Activated CD4-positive, alpha-beta T cell treated with anti-CD3 and anti-CD28 coated beads, Interleukin-2, Interleukin-6, amounts not matched to agents 100 ng/mL and 50 ng/mL, durations not matched to agents 16 hours and 8 hours (primary cell): ENCODE data around the gene RAB23.

Source experiments
- DNase-seq: peaks from one replicate; pipeline ENCODE4 v3.0.0-alpha.2; 2020

RAB23 gene

DNA sequence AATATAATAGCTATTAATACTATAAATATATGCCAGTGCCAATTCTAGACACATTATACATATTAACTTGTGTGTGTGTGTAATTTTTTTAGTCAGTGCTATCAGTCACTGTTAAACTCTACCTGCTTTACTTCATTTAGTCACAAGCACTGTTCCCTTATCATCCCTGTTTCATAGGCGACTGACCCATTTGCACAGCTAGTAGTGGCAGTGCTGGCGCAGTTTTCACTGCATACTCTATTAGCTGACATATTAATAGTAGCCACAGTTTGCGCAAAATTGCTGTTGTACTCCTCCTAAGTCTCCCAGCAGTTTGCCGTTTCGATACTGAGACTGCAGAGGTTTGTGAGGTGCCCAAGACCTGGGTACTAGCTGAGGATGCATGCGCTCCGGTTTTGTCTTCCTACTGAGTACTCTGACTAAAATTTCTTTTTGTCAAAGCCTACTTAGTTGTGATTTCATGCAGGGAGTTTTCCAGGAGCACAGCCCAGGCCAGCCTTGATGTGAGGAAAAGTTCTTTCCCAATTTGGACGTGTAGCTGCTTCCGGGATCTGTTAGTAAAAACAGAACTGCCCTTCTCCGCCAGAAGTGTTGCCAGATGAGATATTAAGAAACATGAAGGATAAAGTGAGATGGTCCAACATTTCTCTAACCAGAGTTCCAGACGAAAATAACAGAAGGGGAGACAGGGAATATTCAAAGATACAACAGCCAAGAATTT lies 44.4 kb downstream of the RAB23 start:
- DNase-seq: no peak

- no peak for DNase-seq
Measured at GRCh38 chr6:57174511-57174907, 47.6 kb downstream of the RAB23 start.

DNA sequence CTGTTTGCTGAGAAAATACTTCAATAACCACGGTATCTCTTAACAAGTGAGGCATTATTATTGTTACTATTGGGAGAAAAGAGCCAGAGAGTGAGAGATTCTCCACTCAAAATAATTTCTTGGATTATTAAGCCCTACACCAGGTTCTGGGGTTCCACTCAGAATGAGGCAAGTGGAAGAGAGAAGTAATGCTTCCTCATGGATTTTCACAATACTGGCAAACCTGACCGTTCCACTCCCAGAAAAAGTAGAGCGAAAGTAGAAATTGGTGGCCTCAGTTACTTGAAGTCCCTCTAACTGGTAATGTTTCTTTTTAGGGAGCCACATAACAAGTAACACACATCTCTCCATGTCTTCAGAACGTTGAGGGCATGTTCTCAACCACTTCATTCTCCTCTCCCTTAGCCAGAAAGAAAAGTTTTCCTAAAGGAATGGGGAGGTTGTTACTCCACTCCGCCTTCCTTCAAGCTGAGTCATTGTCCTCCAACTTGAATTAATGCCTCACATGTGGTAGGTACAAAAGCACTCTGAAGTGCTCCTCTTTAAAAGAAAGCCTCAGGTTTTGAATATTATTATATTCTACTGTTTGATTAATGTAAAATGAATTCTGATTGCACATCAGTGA lies 48.1 kb downstream of the RAB23 start:
- peak; percentile 12 for DNase-seq

GRCh38 chr6:57173056-57173885 lies 48.8 kb downstream of the RAB23 start:
- DNase-seq: peak; percentile 48

DNA sequence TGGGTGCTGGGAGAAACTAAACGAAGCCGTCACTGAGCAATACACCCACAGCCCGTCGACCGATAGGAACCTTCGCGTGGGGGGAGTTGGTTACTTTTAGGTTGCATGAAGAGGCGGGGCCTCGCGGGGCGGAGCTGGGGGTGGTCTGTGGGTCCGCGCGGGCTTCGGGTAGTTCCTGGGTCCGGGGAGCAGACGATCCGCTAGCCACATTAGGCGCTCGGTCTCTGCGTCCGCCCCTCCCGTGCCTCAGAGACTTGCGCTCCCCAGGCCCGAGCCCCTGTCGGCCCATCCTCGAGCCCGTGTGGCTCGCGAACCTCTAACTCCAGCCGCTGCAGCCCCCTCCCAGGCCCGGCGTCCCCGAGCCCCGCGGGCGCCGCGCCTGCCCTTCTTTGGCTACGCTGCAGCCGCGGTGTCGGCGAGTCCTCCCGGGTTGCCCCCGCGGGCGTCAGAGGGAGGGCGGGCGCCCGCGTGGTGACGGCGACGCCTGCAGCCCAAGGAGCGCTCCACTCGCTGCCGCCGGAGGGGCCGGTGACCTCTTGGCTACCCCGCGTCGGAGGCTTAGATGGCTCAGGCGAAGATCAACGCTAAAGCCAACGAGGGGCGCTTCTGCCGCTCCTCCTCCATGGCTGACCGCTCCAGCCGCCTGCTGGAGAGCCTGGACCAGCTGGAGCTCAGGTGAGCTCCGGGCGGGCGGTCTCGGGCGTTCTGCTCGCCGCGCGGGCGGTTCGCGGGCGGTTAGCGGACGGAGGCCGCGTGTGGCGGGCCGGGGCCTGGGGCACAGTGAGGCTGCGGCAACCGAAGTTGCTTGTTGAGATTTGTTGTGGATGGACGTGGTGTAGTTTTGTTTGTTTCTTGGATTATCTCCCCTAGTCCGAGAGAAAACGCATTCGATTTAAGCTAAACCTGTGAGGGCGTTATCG lies 49.7 kb downstream of the RAB23 start, which contains the start of gene BAG2:
Gene BAG2 (plus strand): TSS at position 191 of the 920 bp plus-strand sequence. CDS start 372 bp downstream, at position 563.
- peak; percentile 95 for DNase-seq

- no peak for DNase-seq
Measured at GRCh38 chr6:57165080-57165479, 57.0 kb downstream of the RAB23 start.

DNA sequence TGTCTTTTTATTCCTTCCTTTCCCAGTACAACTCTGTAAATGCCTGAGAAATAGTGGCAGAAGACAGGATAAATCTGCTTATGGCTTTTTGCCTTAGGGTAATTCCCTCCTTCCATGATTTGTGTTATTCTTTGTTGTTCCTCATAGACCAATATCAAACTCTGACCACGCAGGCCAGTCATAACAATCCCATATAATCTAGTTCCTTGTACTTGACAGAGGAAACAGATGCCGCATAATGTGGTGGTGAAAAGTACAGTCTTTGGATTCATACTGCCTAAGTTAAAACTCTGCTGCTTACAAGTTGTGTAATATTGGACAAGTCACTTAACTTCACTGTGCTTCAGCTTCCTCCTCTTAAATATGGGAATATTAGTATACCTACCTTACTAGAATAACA lies 58.2 kb downstream of the RAB23 start:
- no peak for DNase-seq

DNA sequence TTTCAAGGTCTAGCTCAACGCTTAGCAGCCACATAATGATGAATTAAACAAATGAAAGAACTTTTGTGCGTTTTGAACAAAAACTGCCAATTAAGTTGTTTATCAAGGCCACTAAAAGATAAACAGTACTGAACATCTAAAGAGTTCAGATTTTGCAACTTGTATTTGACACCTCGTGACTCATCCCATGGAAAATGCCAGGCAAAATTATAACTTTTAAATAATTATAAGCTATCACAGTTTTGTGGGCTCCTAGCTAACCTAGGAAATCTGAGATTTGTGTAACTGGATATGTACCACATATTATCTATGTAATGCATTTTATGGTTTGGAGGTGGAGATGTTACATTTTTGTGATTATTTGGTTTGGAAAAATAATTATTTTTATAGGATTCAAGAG lies 59.6 kb downstream of the RAB23 start:
- no peak for DNase-seq

DNA sequence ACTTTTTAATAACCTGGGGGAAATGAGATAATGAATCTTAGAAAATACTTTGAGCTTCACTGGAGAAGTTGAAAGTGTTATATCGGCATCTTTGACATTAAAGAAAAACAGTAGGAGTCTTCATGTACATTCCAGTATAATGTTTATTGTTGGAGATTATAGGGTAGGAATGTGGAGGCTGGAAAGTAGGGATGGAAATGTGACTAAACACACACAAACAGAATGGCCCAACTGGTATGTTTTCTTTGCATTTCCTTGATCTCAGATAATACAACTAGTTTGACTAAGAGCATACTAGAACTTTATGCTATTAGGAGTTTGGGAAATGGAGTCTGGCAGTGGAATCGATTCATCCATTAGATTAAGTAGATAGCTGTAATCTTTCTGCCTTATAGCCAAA lies 60.1 kb downstream of the RAB23 start:
- no peak for DNase-seq

DNA sequence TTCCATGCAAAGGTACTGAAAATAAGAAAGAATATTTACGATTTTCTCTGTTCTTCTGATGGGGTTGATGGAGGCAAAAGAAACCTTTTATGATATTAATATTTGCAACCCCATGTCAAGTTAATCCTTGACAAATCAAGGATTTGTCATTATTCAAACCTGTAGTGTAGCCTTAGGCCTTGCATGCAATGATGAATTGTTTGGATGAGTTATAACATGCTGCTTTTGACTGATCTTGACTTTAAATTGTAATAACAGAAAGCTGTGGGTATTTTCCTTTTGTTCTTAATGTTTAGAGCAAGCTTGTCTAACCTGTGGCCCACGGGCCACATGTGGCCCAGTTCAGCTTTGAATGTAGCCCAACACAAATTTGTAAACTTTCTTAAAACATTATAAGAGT lies 63.0 kb downstream of the RAB23 start:
- no peak for DNase-seq

DNA sequence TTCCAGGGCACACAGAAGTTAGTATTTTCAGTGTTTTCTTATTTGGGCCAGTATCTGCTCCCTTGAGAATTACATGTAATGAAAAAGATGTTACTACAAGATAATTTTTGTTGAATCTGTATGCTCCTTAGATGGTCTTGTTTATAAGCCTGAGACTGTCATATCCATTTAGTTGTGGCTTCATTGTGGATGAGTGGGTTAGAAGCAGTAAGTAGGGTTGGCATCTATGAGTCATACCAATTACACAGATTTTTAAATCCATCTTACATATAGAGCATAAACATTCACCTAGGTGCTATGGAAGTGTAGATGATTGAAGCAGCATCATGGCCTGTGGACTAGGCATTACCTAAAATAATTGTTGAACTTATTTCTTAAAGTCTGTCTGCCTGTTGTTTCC lies 63.4 kb downstream of the RAB23 start:
- DNase-seq: no peak

DNA sequence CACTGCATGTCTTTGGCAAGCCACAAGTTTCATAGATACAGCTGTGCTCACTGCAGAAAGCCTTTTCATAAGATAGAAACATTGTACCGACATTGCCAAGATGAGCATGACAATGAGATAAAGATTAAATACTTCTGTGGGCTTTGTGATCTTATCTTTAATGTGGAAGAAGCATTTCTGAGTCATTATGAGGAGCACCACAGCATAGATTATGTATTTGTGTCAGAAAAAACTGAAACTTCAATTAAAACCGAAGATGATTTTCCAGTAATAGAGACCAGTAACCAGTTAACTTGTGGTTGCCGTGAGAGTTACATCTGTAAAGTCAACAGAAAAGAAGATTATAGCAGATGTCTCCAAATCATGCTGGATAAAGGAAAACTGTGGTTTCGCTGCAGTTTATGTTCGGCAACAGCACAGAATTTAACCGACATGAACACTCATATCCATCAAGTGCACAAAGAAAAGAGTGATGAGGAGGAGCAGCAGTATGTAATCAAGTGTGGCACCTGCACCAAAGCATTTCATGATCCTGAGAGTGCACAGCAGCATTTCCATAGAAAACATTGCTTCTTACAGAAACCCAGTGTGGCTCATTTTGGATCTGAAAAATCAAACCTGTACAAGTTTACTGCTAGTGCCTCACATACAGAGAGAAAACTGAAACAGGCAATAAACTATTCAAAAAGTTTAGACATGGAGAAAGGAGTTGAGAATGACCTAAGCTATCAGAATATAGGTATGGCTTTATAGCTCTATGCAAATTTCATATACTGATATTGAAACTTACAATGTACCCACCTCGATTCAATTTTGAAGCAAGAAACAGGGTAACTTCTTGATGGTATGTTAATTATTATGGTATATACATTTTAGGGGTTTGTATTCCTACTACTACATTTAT lies 73.9 kb downstream of the RAB23 start:
- DNase-seq: peak; percentile 71

DNA sequence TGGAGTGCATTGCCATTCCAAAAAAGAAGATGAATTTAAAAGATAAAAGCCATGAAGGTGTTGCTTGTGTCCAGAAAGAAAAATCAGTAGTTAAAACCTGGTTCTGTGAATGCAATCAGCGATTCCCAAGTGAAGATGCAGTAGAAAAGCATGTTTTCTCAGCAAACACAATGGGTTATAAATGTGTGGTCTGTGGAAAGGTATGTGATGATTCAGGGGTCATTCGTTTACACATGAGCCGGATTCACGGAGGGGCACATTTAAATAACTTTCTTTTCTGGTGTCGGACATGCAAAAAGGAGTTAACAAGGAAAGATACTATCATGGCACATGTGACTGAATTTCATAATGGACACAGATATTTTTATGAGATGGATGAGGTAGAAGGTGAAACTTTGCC lies 74.7 kb downstream of the RAB23 start:
- DNase-seq: no peak

DNA sequence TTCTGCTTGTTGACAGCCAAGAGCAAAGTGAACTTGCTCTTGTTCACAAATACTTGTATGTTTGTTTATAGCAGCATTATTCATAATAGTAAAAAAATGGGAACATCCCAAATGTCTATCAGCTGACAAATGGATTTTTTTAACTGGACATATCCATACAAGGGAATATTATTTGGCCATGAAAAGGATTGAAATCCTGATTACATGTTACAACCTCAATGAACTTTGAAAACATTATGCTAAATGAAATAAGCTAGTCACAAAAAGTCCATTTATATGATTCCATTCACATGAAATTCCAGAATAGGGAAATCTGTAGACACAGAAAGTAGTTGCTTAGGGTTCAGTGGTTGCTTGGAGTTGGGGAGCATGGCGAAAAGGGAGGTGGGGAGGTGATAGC lies 78.4 kb downstream of the RAB23 start:
- no peak for DNase-seq

DNA sequence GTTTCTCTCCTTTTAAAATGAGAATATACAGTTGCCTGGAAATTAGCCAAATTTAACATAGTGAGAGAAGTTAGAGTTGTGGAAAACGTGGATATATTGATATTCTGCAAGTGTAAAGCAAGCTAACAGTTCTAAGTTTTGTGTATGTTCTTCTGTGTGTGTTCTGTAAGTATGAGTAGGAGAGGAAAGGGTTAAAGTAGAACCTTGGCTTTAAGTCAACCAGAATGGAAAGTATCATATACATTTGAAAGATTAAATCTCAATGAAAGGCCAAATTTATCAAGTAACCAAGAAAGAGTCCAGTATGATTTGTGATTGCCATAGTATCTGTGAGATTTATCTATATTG lies 80.0 kb downstream of the RAB23 start:
- DNase-seq: no peak

DNA sequence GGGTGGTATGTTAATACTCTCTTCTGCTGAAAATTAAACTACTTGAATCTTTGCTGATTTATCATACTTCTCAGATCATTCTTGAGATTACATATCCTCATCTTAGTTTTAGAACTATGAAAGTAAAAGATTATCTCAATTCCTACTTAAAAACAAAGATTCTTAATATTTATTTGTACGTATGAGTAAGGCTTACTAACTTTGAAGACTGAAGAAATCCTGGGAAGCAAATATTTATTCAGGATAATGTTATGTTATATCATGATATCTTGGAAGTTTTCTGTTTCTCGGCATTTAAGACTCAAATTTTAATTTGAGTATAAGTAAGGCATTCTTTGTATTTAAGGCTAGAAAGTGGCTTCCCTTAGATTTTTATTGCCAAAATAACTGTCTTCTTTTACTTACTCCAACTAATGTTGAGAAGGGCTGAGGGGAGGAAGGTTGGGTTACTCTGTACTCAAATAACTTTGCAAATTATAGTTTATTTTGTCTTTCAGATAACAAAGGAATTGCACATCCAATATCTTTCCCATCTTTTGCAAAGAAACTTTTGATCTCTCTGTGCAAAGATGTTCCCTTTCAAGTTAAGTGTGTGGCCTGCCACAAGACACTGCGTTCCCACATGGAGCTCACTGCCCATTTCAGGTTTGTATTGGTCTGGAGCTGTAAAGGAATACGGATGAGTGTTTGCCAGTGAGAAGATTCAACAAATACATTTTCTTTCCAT lies 80.5 kb downstream of the RAB23 start:
- DNase-seq: no peak

- no peak for DNase-seq
Measured at GRCh38 chr6:57138026-57138425, 84.1 kb downstream of the RAB23 start.

DNA sequence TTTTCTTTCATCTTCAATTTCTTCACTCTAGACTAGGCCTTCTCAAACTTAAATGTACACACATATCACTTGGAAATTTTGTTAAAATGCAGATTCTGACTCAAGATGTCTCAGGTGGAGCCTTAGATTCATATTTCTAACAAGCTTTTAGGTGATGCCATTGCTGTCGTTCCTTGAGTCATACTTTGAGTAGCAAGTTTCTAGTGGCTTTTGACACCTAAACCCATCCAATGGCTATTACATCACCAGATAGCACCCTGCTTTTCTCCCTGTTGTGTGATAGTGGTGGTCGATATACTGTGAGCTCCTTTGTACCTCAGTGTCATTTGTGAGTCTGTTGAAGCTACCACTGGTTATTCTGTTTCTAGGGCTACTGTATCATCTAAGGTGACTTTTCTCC lies 84.8 kb downstream of the RAB23 start:
- DNase-seq: peak; percentile 70
